IMR-90 (cell line): ENCODE data around the gene LRRC8E. TPM values are rescaled to one million over a fixed set of nuclear protein-coding genes. Genes with fewer than 3 reads are reported as not detected.

Source experiments
- ATAC-seq: fragments of 200-7000 bp; cut with Tn5 transposase; 2 replicates; pipeline ENCODE4 v1.9.1; 2020; ENCODE audit warnings: low read depth, mild to moderate bottlenecking, moderate library complexity
- BruUV-seq: library from RNA; stranded (reverse); fragments of 400-500 nt; replicated peaks from 2 replicates; lab custom pipeline; 2021; lab: Mats Ljungman, UMichigan
- CTCF ChIA-PET: fragments of 300-600 bp; formaldehyde crosslinking; extraction: SDS; loops from one replicate; lab custom pipeline; 2021; ENCODE audit warnings: antibody characterized with exemption; lab: Yijun Ruan, JAX
- POLR2A ChIA-PET: fragments of 300-600 bp; sonication (Branson Sonifier 250); formaldehyde crosslinking; loops from one replicate; lab custom pipeline; 2022; ENCODE audit warnings: antibody characterized with exemption; ENCODE audit not compliant: unreplicated experiment; lab: Charles Lee
- DNase-seq: peaks from one replicate; pipeline ENCODE4 v3.0.0; 2013
- H2AFZ ChIP-seq: replicated peaks from 2 replicates; pipeline ENCODE3; 2013; ENCODE audit warnings: low read length, mild to moderate bottlenecking; ENCODE audit not compliant: poor library complexity
- H2AK5ac ChIP-seq: 2 replicates; pipeline ENCODE4 v1.6.1; 2013; ENCODE audit warnings: low read depth, low read length, inconsistent platforms
- H2AK9ac ChIP-seq: replicated peaks from 2 replicates; pipeline ENCODE3; 2013; ENCODE audit warnings: mild to moderate bottlenecking, low read depth, low read length, moderate library complexity; ENCODE audit not compliant: poor library complexity
- H2BK120ac ChIP-seq: 2 replicates; pipeline ENCODE4 v1.6.1; 2013; ENCODE audit warnings: low read depth, low read length, inconsistent platforms
- H2BK15ac ChIP-seq: 3 replicates; pipeline ENCODE4 v1.6.1; 2013; ENCODE audit warnings: low read depth, low read length, inconsistent platforms
- H2BK20ac ChIP-seq: 2 replicates; pipeline ENCODE4 v1.6.1; 2013; ENCODE audit warnings: low read depth, mild to moderate bottlenecking, inconsistent platforms, low read length, moderate library complexity
- H2BK5ac ChIP-seq: 2 replicates; pipeline ENCODE4 v1.6.1; 2013; ENCODE audit warnings: mild to moderate bottlenecking, low read depth, low read length, inconsistent platforms; ENCODE audit not compliant: poor library complexity, severe bottlenecking
- H3K14ac ChIP-seq: replicated peaks from 2 replicates; pipeline ENCODE4 v1.6.1; 2013; ENCODE audit warnings: low read depth, low read length, inconsistent platforms
- H3K18ac ChIP-seq: 2 replicates; pipeline ENCODE4 v1.6.1; 2013; ENCODE audit warnings: low read depth, low read length, control low read depth
- H3K23ac ChIP-seq: 2 replicates; pipeline ENCODE4 v1.6.1; 2013; ENCODE audit warnings: low read depth, low read length, inconsistent platforms
- H3K27ac ChIP-seq: 2 replicates; pipeline ENCODE4 v1.5.1; 2013; ENCODE audit warnings: mild to moderate bottlenecking, control low read depth, low read length; ENCODE audit not compliant: insufficient read depth
- H3K27me3 ChIP-seq: 2 replicates; pipeline ENCODE4 v1.6.1; 2013; ENCODE audit warnings: low read length; ENCODE audit not compliant: control insufficient read depth, insufficient read depth
- H3K36me3 ChIP-seq: 2 replicates; pipeline ENCODE4 v1.6.1; 2013; ENCODE audit warnings: low read length, mixed read lengths; ENCODE audit not compliant: control insufficient read depth, insufficient read depth
- H3K4ac ChIP-seq: 2 replicates; pipeline ENCODE4 v1.6.1; 2013; ENCODE audit warnings: low read depth, low read length, inconsistent platforms
- H3K4me1 ChIP-seq: 2 replicates; pipeline ENCODE4 v1.6.1; 2013; ENCODE audit warnings: low read length, mixed read lengths; ENCODE audit not compliant: control insufficient read depth, insufficient read depth
- H3K4me2 ChIP-seq: 2 replicates; pipeline ENCODE4 v1.6.1; 2013; ENCODE audit warnings: low read depth, mild to moderate bottlenecking, control low read depth, low read length, moderate library complexity
- H3K4me3 ChIP-seq: 2 replicates; pipeline ENCODE4 v1.5.1; 2013; ENCODE audit warnings: low read depth, mild to moderate bottlenecking, control low read depth, low read length, moderate library complexity; ENCODE audit not compliant: insufficient read depth
- H3K56ac ChIP-seq: 2 replicates; pipeline ENCODE4 v1.6.1; 2013; ENCODE audit warnings: low read length, inconsistent platforms; ENCODE audit not compliant: insufficient read depth; ENCODE audit errors: extremely low read depth
- H3K79me1 ChIP-seq, 2 experiments: 2 replicates each; pipeline ENCODE4 v1.6.1; 2013; ENCODE audit warnings: low read length in 2 of 2, inconsistent platforms in 1 of 2, low read depth in 1 of 2
- H3K9ac ChIP-seq: 2 replicates; pipeline ENCODE4 v1.6.1; 2013; ENCODE audit warnings: low read depth, low read length, control low read depth
- H3K9me1 ChIP-seq: 2 replicates; pipeline ENCODE4 v1.6.1; 2013; ENCODE audit warnings: low read length, inconsistent platforms; ENCODE audit not compliant: insufficient read depth
- H3K9me3 ChIP-seq: 2 replicates; pipeline ENCODE4 v1.6.1; 2013; ENCODE audit warnings: low read length; ENCODE audit not compliant: control insufficient read depth, insufficient read depth
- H4K20me1 ChIP-seq: 2 replicates; pipeline ENCODE4 v1.6.1; 2013; ENCODE audit warnings: low read length, inconsistent platforms; ENCODE audit not compliant: insufficient read depth
- H4K5ac ChIP-seq: 2 replicates; pipeline ENCODE4 v1.6.1; 2013; ENCODE audit warnings: mild to moderate bottlenecking, low read depth, low read length, control low read depth
- H4K8ac ChIP-seq, 2 experiments: 2 replicates each; pipeline ENCODE4 v1.6.1; 2013; ENCODE audit warnings: low read depth in 2 of 2, low read length in 2 of 2, control low read depth in 1 of 2, inconsistent platforms in 1 of 2
- H4K91ac ChIP-seq: 2 replicates; pipeline ENCODE4 v1.6.1; 2013; ENCODE audit warnings: low read depth, low read length, inconsistent platforms; ENCODE audit not compliant: insufficient read depth
- MAZ ChIP-seq: IDR thresholded peaks from 2 replicates; pipeline ENCODE4 v1.6.1; 2012; ENCODE audit warnings: low read depth, mild to moderate bottlenecking, low read length, improper control_type of control experiment, moderate library complexity, borderline replicate concordance
- WGBS, 2 experiments: methylation state at CpG; one replicate each; pipeline versions ENCODE4 v1.1.5 to v1.1.7; 2013; ENCODE audit warnings: missing lambda C conversion rate in 2 of 2; ENCODE audit not compliant: insufficient read length in 1 of 2; ENCODE audit errors: extremely low coverage in 2 of 2; 5-methylcytosine and 5-hydroxymethylcytosine counted together
- dilution Hi-C: fragments of 300-500 bp; cut with HindIII; formaldehyde crosslinking; loops from one replicate; pipeline ENCODE4 v1.14.3; 2018; ENCODE audit warnings: low sequenced_read_pairs; ENCODE audit not compliant: unreplicated experiment
- in situ Hi-C: fragments of 300-500 bp; cut with MboI; formaldehyde crosslinking; loops from 3 replicates; pipeline ENCODE4 v1.14.3; 2019; ENCODE audit warnings: low sequenced_read_pairs, inconsistent platforms, mixed read lengths
- intact Hi-C: fragments of 100-400 bp; cut with micrococcal nuclease; formaldehyde crosslinking; loops from 2 replicates; pipeline ENCODE4 v1.10.0; 2022
- polyA plus RNA-seq, 3 experiments: library from polyadenylated mRNA; depleted of rRNA; stranded (reverse); fragments of >200 nt; gene quantifications; 2 replicates each; pipeline ENCODE4 v1.2.3, GENCODE V29; 2012; ENCODE audit warnings: low replicate concordance in 1 of 3
- total RNA-seq: library from RNA; depleted of rRNA; stranded (reverse); fragments of >200 nt; gene quantifications from 2 replicates; pipeline ENCODE4 v1.2.3, GENCODE V29; 2012

Gene LRRC8E
- total and polyA plus RNA-seq, 2 of the 4 experiments (the other 2 are of a cell fraction), result 6.4 to 7.2 TPM

DNA sequence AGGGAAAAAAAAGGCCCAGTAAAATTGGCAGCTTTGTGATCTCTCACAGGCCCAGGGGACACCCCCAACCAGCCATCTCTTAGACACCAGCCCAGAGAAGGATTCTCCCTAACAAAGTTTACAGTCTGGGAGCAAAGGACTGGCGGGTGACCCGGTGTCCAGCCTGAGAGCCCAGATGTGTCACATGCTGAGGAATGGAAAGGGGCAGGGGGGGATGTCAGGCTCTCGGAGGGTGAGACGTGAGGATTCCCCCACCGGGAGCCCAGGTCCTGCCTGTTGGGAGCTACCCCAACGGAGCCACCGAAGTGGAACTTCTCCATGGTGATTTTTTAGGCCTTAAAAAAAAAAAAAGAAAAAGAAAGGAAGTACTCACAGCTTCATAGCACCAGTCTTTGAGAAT lies 42.5 kb downstream of the LRRC8E start:
- H3K4me1 ChIP-seq, result peaks cover 21% of the 10 kb centered on the region
- no peak overlapping the region for H2BK5ac ChIP-seq
- no peak overlapping the region for H3K14ac ChIP-seq
- no peak overlapping the region for H3K56ac ChIP-seq
- peaks cover 7 to 22% of the 10 kb centered on the region in 2 experiments; a peak in 2 of 4 replicates for H3K79me1 ChIP-seq
- ChIA-PET CTCF (interaction anchor here (0.7 to 1.5 kb wide), 2 partner anchors 10 to 13 kb away, joined by 5 read pairs; partner anchors contain the start of genes SNAPC2 and TIMM44), POLR2A (no interaction called here)
- dilution Hi-C loops, result no loop called here
- no peak for TF ChIP-seq MAZ
- H3K9me3 ChIP-seq, result no peaks in the 10 kb centered on the region
- no peak overlapping the region for H3K4me2 ChIP-seq
- no peak overlapping the region for H4K5ac ChIP-seq
- WGBS, 2 experiments, result 100% methylated on average over 2 of the region's 7 CpGs; no CpG with 5 or more reads in 1 of the 2 experiments
- DNase-seq (no peak), ATAC-seq (no peak)
- intact Hi-C loops, result no loop called here
- H2AK5ac ChIP-seq, result no peak overlapping the region
- H2BK120ac ChIP-seq, result no peak overlapping the region
- H4K91ac ChIP-seq, result no peak overlapping the region
- no peak overlapping the region for H2BK15ac ChIP-seq
- peaks cover 49% of the 10 kb centered on the region for H3K36me3 ChIP-seq
- H3K18ac ChIP-seq, result no peak overlapping the region
- H2BK20ac ChIP-seq, result no peak overlapping the region
- H4K20me1 ChIP-seq, result peaks cover 15% of the 10 kb centered on the region
- H3K4ac ChIP-seq, result no peak overlapping the region
- no TSS peak for BruUV-seq
- no peaks in the 10 kb centered on the region for H3K27me3 ChIP-seq
- no peak overlapping the region for H3K4me3 ChIP-seq
- H3K27ac ChIP-seq, result no peak overlapping the region
- no peak overlapping the region for H4K8ac ChIP-seq
- no peak overlapping the region for H2AK9ac ChIP-seq
- H3K9me1 ChIP-seq, result peaks cover 9% of the 10 kb centered on the region; the same call in 1 of the 2 replicates
- no peak overlapping the region for H3K23ac ChIP-seq
- no peak overlapping the region for H2AFZ ChIP-seq
- in situ Hi-C loops, result no loop called here
- no peak overlapping the region for H3K9ac ChIP-seq
